H1 (cell line): Measurements from ENCODE around the gene PUSL1. TPM values are rescaled to one million over a fixed set of nuclear protein-coding genes. Genes with fewer than 3 reads are reported as not detected.

ENCODE experiments used
- CBX5 ChIP-seq: fragments of 300-800, 300-1000 bp; sonication (generic); IDR thresholded peaks from 2 replicates; pipeline ENCODE4 v1.7.1; 2016; ENCODE audit warnings: antibody characterized with exemption, low read length, low read depth
- CBX8 ChIP-seq: fragments of 300-800, 300-1000 bp; sonication (generic); IDR thresholded peaks from 2 replicates; pipeline ENCODE4 v1.7.1; 2016; ENCODE audit warnings: low read depth, low read length, borderline replicate concordance
- CHD2 ChIP-seq: IDR thresholded peaks from 2 replicates; pipeline ENCODE4 v1.6.1; 2012; ENCODE audit warnings: low read length, improper control_type of control experiment
- CHD7 ChIP-seq: fragments of 300-600 bp; sonication (generic); IDR thresholded peaks from 2 replicates; pipeline ENCODE4 v1.7.1; 2012; ENCODE audit warnings: low read length, moderate library complexity, mild to moderate bottlenecking, inconsistent platforms; ENCODE audit not compliant: insufficient replicate concordance
- GABPA ChIP-seq: IDR thresholded peaks from 2 replicates; pipeline ENCODE4 v1.6.1; 2011; ENCODE audit warnings: mild to moderate bottlenecking, low read length, moderate library complexity, borderline replicate concordance; ENCODE audit not compliant: insufficient read depth
- MAX ChIP-seq: IDR thresholded peaks from 2 replicates; pipeline ENCODE4 v1.6.1; 2012; ENCODE audit warnings: inconsistent platforms
- RBBP5 ChIP-seq: IDR thresholded peaks from 2 replicates; pipeline ENCODE4 v1.7.1; 2012; ENCODE audit warnings: low read depth, mild to moderate bottlenecking, inconsistent platforms, low read length, moderate library complexity, borderline replicate concordance
- SP1 ChIP-seq: IDR thresholded peaks from 2 replicates; pipeline ENCODE4 v1.6.1; 2011; ENCODE audit warnings: low read depth, low read length
- SUZ12 ChIP-seq: fragments of 200-600 bp; sonication (generic); IDR thresholded peaks from 2 replicates; pipeline ENCODE4 v1.6.1; 2012; ENCODE audit warnings: mild to moderate bottlenecking, inconsistent platforms, low read length, moderate library complexity, mixed read lengths
- polyA plus RNA-seq, 7 experiments: library from polyadenylated mRNA; depleted of rRNA in 3 of 7; stranded (reverse) in 5 of 7; unstranded in 2 of 7; fragments of >200 nt in 5 of 7; fragments of 200-250 nt in 2 of 7; gene quantifications; 1 replicate in 5 of 7; 2 replicates in 1 of 7; 4 replicates in 1 of 7; pipeline versions ENCODE4 v1.2.1 to v1.2.3, GENCODE V29; 2011 to 2013; ENCODE audit warnings: missing spikeins in 2 of 7, mixed read lengths in 2 of 7
- total RNA-seq: library from RNA; stranded (reverse); fragmentation: NEBNext Ultra II Directional; extraction: Animal tissue kit (Norgen Biotek cat#: 25700); gene quantifications from 2 replicates; pipeline ENCODE4 v1.2.1, GENCODE V29; 2021

Gene PUSL1
- total and polyA plus RNA-seq, 2 of the 8 experiments (the other 6 are each of a cell fraction or from before 2014, with no cell fraction given): 38.8 to 87.4 TPM

- no peak for TF ChIP-seq CHD7
- TF ChIP-seq CBX8: no peak
- no peak for TF ChIP-seq RBBP5
- TF ChIP-seq SP1: no peak
- TF ChIP-seq CBX5: no peak
- TF ChIP-seq MAX: peak; percentile 70; the same call in 1 of the 2 replicates
- TF ChIP-seq GABPA: peak; percentile 76
- TF ChIP-seq SUZ12: no peak
- TF ChIP-seq CHD2: no peak
These were observed 14.8 kb upstream of the PUSL1 start (continued) for GRCh38 chr1:1293263-1294249.
